ENCODE measurements around the gene GRID2.

Gene GRID2

GRCh38 chr4:92521941-92522340 is 218.2 kb downstream of the GRID2 start:
- DNase-seq (ENCODE audit: low read depth in 2 of 2, low spot score in 1 of 2): no peak

DNA sequence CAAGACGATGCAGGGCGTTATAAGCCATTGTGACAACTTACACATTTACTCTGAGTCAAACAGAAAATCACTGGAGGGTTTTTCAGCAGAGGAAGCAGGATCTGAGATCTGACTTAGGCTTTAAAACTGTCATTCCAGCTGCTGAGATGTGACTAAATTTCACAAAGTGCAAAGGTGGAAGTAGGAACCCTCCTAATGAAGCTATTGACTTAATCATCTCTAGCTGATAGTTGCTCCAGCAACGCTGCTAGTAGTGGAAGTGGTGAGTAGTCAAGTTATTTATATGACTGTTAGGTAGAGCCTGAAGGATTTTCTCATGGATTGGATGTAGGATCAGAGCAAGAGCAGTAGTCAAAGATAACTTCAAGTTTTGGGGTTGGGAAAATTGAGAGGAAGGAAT is 218.6 kb downstream of the GRID2 start:
- no peak for DNase-seq (ENCODE audit: low read depth in 2 of 2, low spot score in 1 of 2)

GRCh38 chr4:92524131-92524530 is 220.4 kb downstream of the GRID2 start:
- no peak for DNase-seq (ENCODE audit: low read depth in 2 of 2, low spot score in 1 of 2)

DNA sequence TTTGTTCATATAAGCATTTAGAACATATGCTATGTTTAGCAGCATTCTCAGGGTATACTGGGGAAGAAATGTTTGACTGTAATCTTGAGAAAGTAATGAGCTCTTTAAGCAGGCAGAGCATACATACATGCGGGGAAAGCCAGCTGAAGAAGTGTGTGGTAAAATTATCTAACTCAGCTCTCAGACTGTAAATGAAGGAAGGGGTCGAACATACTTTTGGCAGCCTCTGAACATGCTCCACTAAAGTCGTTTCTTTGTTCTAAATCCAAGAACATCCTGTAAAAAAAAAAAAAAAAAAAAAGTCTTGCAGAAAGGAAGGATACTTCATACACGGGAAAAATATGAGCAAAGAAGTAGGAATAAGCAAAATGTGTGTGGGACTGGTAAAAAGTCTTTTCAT is 224.8 kb downstream of the GRID2 start:
- no peak for DNase-seq (ENCODE audit: low read depth in 2 of 2, low spot score in 1 of 2)

- no peak for DNase-seq (ENCODE audit: low read depth in 2 of 2, low spot score in 1 of 2)
These were observed 225.7 kb downstream of the GRID2 start for GRCh38 chr4:92529510-92529909.

- no peak for DNase-seq (ENCODE audit: low read depth in 2 of 2, low spot score in 1 of 2)
These were observed 231.8 kb downstream of the GRID2 start for GRCh38 chr4:92535599-92535998.

DNA sequence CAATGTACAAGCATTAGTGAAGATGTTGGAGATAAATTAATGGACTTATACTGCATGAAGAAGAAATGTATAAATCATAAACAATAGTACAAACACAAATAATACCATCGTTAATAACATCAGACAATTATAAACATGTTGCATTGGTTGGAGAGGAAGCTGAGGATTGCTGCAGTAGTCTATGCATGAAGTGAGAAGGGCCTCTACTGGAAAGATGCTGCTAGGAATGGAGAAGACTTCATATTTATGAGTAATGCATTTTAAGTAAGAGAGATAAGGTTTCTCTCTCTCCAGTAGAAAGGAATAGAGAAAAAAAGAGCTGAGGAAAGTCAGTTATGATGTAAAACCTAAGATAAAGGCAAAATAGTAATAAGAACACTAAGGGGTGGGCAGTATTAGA is 247.8 kb downstream of the GRID2 start:
- DNase-seq (ENCODE audit: low read depth in 2 of 2, low spot score in 1 of 2): no peak

GRCh38 chr4:92566269-92566668 is 262.5 kb downstream of the GRID2 start:
- no peak for DNase-seq (ENCODE audit: low read depth in 2 of 2, low spot score in 1 of 2)

DNA sequence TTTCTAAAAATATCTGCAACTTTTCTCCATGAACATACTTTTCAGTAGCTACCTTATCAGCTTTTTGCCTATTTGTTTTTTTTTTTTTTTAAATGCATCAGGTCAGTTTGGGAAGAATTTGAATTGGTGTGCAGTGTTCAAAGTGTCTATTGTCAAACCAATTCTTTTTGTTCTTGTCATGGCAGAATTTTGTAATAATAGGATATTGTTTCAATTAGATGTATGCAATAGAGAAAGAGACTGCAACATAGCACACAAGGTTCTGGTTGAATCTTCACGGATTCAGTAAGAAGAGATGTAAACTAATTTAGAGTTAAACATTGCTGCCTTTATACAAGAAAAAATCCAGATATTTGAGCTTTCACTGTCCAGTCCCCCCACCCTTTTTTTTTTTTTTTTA is 277.1 kb downstream of the GRID2 start:
- DNase-seq (ENCODE audit: low read depth in 2 of 2, low spot score in 1 of 2): no peak

DNA sequence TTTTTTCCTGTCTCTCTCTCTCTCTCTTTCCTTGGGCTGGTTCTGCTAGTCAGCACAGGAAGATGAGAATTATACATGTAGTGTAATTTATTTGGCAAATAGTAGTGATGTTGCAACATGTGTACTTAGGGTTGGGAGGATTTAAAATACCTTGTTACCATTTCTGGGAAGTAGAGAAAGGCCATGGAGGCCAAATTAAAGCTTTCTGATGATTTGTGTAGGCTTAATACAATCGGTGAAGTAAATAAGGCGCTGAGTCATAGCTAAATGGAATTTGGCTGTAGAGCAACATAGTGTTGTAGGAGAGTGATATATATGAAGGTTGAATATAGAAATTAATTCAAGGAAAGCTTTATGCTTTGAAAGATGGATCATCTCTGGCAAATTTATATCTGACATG is 295.3 kb downstream of the GRID2 start:
- no peak for DNase-seq (ENCODE audit: low read depth in 2 of 2, low spot score in 1 of 2)

DNA sequence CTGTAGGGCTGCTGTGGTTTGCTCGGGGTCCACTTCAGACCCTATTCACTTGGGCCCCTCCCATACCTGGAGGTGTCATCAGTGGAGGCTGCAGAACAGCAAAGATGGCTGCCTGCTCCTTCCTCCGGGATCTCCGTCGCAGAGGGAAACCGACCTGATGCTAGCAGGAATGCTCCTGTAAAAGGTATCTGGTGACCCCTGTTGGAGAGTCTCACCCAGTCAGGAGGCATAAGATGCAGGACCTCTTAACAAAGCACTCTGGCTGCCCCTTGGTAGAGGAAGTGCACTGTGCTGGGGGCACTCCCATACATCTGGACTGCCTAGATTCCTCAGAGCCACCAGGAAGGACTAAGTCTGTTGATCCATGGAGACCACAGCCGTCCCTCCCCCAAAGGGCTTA is 296.9 kb downstream of the GRID2 start:
- no peak for DNase-seq (ENCODE audit: low read depth in 2 of 2, low spot score in 1 of 2)

GRCh38 chr4:92606227-92606626 is 302.5 kb downstream of the GRID2 start:
- no peak for DNase-seq (ENCODE audit: low read depth in 2 of 2, low spot score in 1 of 2)

GRCh38 chr4:92615049-92615448 is 311.3 kb downstream of the GRID2 start:
- DNase-seq (ENCODE audit: low read depth in 2 of 2, low spot score in 1 of 2): no peak

DNA sequence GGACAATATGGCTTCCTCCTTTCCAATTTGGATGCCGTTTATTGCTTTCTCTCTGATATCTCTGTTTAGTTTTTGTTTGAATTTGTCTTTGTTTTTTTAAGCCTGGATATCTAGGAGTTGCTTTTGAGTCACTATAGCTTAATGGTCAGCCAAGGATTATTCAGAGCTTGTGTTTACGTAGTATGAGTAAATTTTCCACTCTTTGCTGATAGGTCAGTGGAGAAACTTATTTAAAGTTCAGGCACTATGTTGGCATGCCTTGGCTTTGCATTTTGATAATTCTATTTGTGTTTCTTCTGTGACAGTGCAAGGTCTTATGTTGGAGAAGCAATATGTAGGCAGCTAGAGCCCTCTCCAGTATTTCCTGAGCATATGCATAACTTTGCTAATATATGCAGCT is 315.2 kb downstream of the GRID2 start:
- DNase-seq (ENCODE audit: low read depth in 2 of 2, low spot score in 1 of 2): no peak

DNA sequence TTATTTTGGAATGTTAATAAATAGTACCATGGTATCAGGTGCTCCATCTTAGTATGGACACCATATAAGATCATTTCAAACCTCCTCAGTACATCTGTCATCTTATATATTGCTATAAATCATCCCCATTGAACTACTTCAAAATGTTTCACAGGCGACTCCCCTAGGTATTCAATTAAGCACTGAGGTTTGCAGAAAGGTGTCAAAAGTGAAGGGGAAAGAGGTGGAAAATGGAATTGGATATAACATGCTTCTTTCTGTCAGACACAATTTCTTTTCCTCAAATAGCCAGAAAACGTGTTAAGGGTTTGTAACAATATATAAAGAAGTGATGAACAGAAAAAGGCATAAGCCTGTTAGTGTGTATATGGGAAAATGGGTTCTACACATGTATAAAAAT is 325.5 kb downstream of the GRID2 start:
- DNase-seq (ENCODE audit: low read depth in 2 of 2, low spot score in 1 of 2): no peak

DNA sequence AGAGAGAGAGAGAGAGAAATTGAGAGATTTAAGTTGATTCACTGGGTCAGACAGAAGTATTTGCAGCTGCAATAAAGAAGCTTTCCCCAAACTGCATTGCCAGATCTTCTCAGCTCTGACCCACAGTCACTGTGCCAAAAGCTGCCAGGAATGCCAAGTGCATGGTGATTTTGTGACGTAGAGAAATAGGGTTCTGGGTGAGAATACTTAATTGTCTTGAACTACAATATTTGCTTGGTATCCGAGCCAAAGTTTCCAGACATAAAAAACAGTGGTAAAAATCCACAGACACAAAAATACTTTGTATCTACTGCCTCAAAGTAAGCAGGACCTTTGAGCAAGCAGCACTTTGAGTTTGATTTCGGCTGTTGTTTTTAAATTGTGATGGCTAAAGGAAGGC is 331.1 kb downstream of the GRID2 start:
- DNase-seq (ENCODE audit: low read depth in 2 of 2, low spot score in 1 of 2): no peak

DNA sequence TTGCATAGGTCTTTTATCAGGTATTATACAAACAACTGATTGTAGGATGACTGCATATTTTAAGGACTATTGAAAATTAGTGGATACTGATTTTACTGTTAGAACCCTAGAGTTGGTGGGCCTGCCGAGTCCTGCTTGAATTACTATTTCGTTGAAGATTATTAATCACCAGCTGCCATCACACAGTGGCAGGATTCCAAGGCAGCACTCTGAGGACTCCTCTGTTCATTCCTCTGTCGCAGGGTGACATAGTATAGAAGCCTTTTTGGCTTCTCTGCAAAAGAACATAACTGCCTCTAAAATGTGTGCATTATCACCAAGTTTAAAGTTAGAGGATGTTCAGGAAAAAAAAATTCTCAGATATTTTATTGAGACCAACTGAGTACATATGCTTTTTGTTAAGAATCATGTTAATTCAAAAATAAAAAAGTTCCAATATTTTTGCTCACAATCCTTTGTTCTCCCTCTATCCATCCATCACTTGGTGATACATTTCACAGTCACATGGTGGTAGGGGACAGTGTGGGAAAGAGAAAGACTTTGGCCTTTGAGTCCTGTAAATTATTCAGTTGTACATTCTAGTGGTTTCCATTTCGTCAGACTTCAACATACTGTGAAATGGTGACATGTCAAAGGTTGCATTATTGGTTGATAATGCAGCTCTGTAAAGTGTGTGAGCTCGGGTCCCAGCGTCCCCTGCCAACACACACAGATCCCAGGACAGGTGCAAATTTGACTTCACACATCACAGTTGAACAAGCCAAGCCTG is 332.5 kb downstream of the GRID2 start:
- DNase-seq (ENCODE audit: low read depth in 2 of 2, low spot score in 1 of 2): no peak

- no peak for DNase-seq (ENCODE audit: low read depth in 2 of 2, low spot score in 1 of 2)
These were observed 337.6 kb downstream of the GRID2 start for GRCh38 chr4:92641409-92641808.

DNA sequence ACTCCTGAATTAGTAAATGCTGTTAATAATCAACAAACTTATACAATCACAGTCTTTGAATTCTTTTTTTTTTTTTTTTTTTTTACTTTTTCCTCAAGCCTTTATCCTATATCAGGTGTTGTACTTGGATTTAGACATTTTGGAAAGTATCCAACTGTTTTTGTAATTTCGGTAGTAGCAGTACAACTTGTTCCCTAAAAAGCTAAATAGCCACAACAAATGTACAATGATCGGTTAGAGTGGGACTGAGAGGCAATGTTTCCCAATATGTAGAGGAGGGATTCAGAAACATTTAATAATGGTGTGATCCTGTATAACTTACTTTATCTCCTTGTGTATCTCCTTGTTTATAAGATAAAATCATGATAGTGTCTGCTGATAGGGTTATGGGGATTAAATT is 343.1 kb downstream of the GRID2 start:
- no peak for DNase-seq (ENCODE audit: low read depth in 2 of 2, low spot score in 1 of 2)

DNA sequence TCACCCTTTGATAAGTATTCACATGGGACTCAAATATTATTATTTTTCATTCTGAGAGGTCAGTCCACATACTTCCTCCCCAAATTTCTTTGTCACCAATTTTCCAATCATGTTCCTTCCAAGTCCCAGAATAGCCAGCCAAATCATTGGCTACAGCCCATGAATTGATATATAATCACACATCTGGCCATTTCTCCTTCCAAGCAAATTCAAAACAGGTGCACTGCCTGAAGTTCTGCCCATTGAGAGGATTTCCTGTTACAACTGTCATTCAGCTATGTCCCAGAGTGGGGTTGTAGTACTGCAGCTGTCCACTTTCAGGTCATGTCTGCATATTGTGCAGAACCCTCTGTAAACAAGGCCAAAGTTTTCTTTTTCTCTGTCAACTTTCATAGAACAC is 347.8 kb downstream of the GRID2 start:
- DNase-seq (ENCODE audit: low read depth in 2 of 2, low spot score in 1 of 2): no peak

GRCh38 chr4:92654084-92654483 is 350.3 kb downstream of the GRID2 start:
- no peak for DNase-seq (ENCODE audit: low read depth in 2 of 2, low spot score in 1 of 2)

GRCh38 chr4:92657695-92658094 is 353.9 kb downstream of the GRID2 start:
- no peak for DNase-seq (ENCODE audit: low read depth in 2 of 2, low spot score in 1 of 2)

DNA sequence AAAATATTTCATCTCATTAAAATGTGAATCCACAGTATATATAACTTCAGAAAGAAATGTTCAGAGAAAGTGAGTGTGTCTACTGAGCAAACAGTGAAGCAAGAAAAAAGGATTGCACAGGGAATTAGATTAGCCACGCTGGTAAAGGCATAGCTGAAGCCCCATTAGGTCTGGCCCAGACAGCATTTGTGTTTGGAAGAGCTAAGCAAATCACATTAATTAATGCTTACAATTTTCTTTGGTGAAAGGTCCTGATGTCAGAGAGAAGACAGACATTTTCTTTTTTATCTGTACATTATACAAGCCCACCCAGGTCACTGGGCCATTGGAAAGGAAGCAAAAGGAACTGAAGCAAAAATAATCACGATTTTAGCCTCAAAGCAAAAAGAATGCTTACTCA is 354.6 kb downstream of the GRID2 start:
- no peak for DNase-seq (ENCODE audit: low read depth in 2 of 2, low spot score in 1 of 2)

GRCh38 chr4:92677805-92678204 is 374.0 kb downstream of the GRID2 start:
- DNase-seq (ENCODE audit: low read depth in 2 of 2, low spot score in 1 of 2): no peak
